Endothelial cell (in vitro differentiated cells): ENCODE results near the gene NCF2. TPM values are rescaled to one million over a fixed set of nuclear protein-coding genes. Genes with fewer than 3 reads are reported as not detected.

Experiments used
- DNase-seq: peaks from one replicate; pipeline ENCODE4 v3.0.0; 2021; ENCODE audit warnings: low spot score
- H3K27ac Mint-ChIP-seq: one replicate; pipeline ENCODE4 v1.8.0; 2021; ENCODE audit warnings: mixed read lengths, inconsistent platforms; ENCODE audit not compliant: unreplicated experiment
- H3K27me3 Mint-ChIP-seq: one replicate; pipeline ENCODE4 v1.8.0; 2021; ENCODE audit warnings: mild to moderate bottlenecking, moderate library complexity, mixed read lengths, inconsistent platforms; ENCODE audit not compliant: unreplicated experiment
- H3K36me3 Mint-ChIP-seq: one replicate; pipeline ENCODE4 v1.8.0; 2021; ENCODE audit warnings: mild to moderate bottlenecking, low read depth, mixed read lengths, inconsistent platforms; ENCODE audit not compliant: unreplicated experiment
- H3K4me1 Mint-ChIP-seq: one replicate; pipeline ENCODE4 v1.8.0; 2021; ENCODE audit warnings: mild to moderate bottlenecking, mixed read lengths, inconsistent platforms; ENCODE audit not compliant: unreplicated experiment
- H3K4me3 Mint-ChIP-seq: one replicate; pipeline ENCODE4 v1.8.0; 2021; ENCODE audit warnings: mild to moderate bottlenecking, mixed read lengths, inconsistent platforms; ENCODE audit not compliant: unreplicated experiment
- H3K9me3 Mint-ChIP-seq: one replicate; pipeline ENCODE4 v1.8.0; 2021; ENCODE audit warnings: mixed read lengths, inconsistent platforms; ENCODE audit not compliant: unreplicated experiment
- total RNA-seq: library from RNA; stranded (reverse); fragmentation: NEBNext Ultra II Directional; extraction: Animal tissue kit (Norgen Biotek cat#: 25700); gene quantifications from one replicate; pipeline ENCODE4 v1.2.1, GENCODE V29; 2021; ENCODE audit not compliant: unreplicated experiment
- TF ChIP-seq, protein P1 (sequence below): fragments of 200-600 bp; sonication (generic); IDR thresholded peaks from one replicate; pipeline ENCODE4 v1.5.0; 2021; ENCODE audit warnings: antibody characterized with exemption; ENCODE audit not compliant: unreplicated experiment

Gene NCF2
- total RNA-seq, 1 donor from 2014 or later = 0.67 TPM

DNA sequence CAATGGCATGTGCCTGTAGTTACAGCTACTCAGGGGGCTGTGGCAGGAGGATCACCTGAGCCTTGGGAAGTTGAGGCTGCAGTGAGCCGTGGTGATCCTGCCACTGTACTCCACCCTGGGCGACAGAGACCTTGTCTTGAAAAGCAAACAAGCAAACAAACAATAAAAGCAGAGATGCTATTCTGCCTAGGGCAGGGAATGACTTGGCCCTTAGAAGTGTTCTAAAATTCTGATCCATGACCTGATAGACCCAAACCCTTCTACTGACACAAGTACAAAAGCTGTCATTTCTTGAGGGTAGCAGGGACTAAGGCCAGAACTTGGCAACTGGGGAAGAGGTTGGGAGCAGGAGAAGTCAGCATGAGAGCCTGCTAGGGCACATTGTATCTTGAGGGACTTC is 15.6 kb upstream of the NCF2 start:
- Mint-ChIP-seq H3K4me1 (peaks cover 6% of the 10 kb centered on the region), H3K27me3 (peaks cover 3% of the 10 kb centered on the region), H3K36me3 (no peaks in the 10 kb centered on the region), H3K9me3 (no peaks in the 10 kb centered on the region), H3K4me3 (no peak overlapping the region), H3K27ac (no peak overlapping the region)
- no peak for DNase-seq
- TF ChIP-seq, protein P1, sequence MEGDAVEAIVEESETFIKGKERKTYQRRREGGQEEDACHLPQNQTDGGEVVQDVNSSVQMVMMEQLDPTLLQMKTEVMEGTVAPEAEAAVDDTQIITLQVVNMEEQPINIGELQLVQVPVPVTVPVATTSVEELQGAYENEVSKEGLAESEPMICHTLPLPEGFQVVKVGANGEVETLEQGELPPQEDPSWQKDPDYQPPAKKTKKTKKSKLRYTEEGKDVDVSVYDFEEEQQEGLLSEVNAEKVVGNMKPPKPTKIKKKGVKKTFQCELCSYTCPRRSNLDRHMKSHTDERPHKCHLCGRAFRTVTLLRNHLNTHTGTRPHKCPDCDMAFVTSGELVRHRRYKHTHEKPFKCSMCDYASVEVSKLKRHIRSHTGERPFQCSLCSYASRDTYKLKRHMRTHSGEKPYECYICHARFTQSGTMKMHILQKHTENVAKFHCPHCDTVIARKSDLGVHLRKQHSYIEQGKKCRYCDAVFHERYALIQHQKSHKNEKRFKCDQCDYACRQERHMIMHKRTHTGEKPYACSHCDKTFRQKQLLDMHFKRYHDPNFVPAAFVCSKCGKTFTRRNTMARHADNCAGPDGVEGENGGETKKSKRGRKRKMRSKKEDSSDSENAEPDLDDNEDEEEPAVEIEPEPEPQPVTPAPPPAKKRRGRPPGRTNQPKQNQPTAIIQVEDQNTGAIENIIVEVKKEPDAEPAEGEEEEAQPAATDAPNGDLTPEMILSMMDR = no peak

DNA sequence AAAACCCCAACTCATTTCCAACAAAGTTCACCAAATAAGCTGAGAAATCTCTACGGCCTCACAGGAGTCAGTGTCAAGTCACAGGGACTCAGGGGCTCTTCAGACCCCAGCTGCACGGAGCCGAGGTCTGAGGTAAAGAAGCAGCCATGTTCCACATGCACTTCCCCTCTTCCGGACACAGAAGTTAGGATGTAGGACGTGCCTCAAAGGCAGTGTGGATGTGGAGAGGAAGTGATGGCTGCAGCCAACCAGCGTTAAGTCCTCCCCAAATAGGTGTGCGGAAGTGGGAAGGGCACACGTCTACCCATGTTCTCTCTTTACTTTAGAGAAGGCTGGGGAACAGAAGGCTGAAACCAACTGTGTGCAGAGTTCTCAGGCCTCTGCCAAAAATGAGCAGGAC is 14.6 kb upstream of the NCF2 start:
- H3K27ac Mint-ChIP-seq = no peak overlapping the region
- H3K27me3 Mint-ChIP-seq = peaks cover 3% of the 10 kb centered on the region
- H3K4me3 Mint-ChIP-seq = no peak overlapping the region
- peaks cover 6% of the 10 kb centered on the region for H3K4me1 Mint-ChIP-seq
- TF ChIP-seq, protein P1 = no peak
- H3K9me3 Mint-ChIP-seq = no peaks in the 10 kb centered on the region
- H3K36me3 Mint-ChIP-seq = no peaks in the 10 kb centered on the region
- DNase-seq = no peak

DNA sequence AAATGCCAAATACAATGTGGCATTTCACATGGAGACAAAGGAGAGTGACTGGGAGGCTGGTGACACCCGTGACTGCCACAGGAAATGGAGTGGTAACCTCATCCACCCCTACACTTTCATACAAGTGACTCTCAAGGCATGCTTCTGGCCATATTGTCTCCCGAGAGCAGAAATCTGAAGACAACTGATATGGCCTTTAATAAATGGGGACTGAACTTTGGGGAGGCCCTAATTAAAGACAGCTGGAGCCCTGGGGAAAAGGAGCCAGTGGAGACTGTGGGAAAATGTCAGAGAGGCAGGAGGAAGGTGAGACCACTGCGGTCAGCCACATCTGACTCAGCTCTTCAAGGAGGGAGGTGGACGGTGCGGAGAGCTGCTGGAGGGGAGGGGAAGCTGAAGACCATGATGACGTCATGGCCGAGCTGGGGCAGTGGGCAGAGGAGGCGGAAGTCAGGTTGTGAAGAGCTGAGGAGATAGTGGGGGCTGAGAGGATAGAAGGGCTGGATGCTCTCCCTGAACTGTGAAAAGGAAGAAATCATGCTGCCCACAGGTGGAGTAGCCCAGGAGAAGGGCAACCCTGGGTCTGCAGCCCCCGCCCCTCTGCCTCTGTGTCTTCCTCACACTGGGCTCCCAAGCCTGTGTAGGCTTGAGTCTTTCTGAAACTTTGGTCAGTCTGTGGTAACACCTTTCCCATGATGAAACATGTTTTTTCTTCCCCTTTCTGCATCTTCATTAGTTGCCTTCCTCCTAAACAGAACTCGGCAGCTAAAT is 14.0 kb upstream of the NCF2 start:
- Mint-ChIP-seq H3K36me3 (no peaks in the 10 kb centered on the region), H3K4me1 (peaks cover 6% of the 10 kb centered on the region), H3K27me3 (peaks cover 3% of the 10 kb centered on the region), H3K9me3 (no peaks in the 10 kb centered on the region), H3K27ac (no peak overlapping the region), H3K4me3 (no peak overlapping the region)
- DNase-seq = no peak
- TF ChIP-seq, protein P1 = no peak

DNA sequence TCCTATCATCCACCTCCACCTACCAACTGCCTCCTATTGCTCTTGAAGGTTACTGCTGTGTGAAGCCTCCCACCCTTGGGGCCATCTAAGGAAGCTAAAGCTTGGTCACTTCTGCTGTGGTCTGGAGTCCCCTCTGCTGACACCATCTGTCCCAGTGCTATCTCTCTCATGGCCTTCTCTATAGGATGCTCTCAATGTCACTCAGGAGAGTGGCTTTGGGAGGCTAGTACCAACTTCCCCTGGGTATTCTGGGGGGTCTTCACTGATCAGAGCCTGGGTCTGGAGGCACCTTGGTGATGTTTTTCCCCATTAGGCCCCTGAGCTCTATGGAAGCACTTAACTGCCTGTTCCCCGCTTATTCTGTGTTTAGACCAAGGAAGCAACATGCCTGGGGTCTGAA is 12.3 kb upstream of the NCF2 start:
- peaks cover 3% of the 10 kb centered on the region for H3K27me3 Mint-ChIP-seq
- no peaks in the 10 kb centered on the region for H3K36me3 Mint-ChIP-seq
- H3K4me1 Mint-ChIP-seq = peaks cover 6% of the 10 kb centered on the region
- no peak for DNase-seq
- no peak overlapping the region for H3K27ac Mint-ChIP-seq
- no peak overlapping the region for H3K4me3 Mint-ChIP-seq
- TF ChIP-seq, protein P1 = no peak
- H3K9me3 Mint-ChIP-seq = no peaks in the 10 kb centered on the region

DNA sequence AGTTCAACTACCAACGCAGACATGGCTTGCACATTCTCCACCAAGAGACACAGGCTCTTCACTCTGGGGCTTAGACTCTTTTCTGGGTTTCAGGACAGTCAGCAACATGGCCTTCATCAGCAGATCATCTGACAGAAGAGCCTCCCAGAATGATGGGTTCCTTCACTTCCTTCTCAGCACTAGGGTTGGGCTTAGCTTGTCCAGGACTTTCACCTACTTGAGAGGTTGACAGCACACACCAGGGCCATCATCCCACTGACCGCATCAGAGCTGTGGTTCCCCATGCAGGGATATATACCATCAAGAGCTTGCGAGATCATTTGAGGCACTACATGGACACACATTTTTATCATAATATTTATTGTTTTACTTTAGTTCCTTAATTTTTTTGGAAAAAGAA is 10.4 kb upstream of the NCF2 start:
- H3K4me3 Mint-ChIP-seq = no peak overlapping the region
- no peaks in the 10 kb centered on the region for H3K9me3 Mint-ChIP-seq
- TF ChIP-seq, protein P1 = no peak
- peaks cover under 1% of the 10 kb centered on the region for H3K27me3 Mint-ChIP-seq
- peaks cover 3% of the 10 kb centered on the region for H3K4me1 Mint-ChIP-seq
- no peaks in the 10 kb centered on the region for H3K36me3 Mint-ChIP-seq
- no peak overlapping the region for H3K27ac Mint-ChIP-seq
- DNase-seq = no peak
